Stimulated activated CD4-positive, alpha-beta T cell treated with anti-CD3 and anti-CD28 coated beads, Interleukin-2, amount 100 ng/mL, for 24 hours (primary cell): ENCODE results near the gene COL17A1.

Experiments used
- DNase-seq, 2 donors: peaks; one replicate each; pipeline ENCODE4 v3.0.0-alpha.2; 2020

The COL17A1 gene

DNA sequence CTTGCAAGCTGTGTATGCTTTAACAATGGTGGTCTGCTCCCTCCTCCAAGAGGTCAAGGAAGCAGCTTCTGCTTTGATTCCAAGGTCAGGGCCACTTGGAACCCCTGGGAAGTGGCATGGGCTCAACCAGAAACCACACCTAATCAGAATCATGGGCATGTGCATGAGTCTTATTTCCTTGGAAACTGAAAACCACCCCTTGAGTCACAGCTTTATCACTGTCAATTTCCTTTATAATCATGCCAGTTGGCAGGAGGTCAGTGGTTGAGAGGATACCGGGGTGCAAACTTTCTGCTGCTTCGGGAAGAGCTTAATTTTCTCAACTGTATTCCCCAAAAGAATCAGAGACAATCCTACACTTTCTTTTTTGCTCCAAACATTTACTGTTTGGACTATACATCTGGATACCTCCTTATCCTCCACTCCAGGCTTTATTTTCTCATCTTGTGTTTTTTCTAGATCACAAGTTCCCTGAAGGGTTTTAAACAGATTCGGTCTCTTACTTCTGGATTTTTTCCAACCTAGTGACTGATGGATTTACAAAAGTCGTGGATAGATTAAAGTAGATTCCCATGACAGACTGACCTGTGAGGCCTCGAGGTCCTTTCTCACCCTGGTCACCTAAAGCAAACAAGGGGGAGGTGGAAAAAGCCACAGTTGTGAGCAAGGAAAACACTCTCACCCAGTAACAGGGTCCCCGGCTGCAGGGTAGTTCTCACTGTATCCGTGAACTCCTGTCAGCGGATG, 36.0 kb downstream of the COL17A1 start:
- DNase-seq = no peak

DNA sequence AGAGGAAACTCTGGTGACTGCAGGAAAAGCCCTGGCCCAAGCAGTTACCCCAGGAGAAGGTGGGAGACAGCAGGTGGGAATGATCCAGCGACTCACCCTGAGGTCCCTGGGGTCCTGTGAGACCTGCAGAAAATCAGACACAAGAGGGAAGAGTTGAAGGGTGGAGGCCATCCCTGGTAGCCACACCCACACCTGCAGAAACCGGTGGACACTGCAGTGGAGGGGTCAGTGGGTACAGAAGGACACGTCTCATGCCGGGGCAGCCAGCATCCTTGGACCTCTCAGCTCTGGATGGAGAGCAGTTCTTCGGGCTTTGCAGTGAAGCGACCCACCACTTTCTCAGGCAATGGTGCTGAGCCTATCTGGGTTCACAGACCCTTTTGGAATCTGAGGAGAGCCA, 39.0 kb downstream of the COL17A1 start:
- DNase-seq = no peak

DNA sequence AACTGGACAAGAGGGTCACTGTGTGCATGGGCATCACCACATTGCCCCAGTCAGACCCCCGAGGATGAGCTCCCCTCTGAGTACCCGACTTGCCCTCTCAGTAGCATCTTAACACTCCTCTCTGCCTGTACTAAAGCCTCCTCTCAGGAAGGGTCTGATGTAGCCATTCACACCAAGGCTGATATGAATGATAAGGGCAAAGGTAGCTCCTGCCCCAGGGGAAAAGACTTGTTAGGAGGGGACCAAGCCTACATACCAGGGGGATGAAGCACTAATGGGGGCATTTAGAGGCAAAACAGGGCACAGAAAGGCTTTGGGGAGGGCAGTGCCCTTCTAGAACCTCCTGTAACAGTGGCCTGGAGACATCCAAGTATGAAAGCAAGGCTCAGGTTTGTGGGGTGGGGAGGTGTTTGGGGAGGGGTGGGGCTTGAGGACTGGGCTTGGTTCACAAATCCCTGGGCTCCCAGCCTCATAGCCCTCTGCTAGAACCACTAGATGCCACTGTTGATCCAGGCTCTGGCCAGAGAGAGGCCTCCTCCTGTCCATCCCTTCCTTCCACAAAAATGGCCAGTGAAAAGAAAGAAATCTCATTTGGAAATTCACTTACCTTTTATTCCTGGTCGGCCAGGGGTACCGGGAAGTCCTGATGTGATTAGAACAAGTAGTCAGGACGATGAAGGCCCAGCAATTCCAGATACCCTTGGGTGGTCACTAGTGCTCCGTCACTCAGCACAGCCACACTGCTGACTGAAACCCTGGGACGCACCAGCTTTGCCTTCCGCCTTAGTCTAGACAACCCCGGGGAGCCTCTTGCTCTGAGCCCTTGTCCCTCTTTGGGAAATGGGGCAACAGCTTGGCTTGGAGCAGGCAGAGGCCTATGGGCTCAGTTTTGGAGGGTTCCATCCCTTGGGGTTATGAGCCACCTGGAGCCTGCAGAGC, 40.3 kb downstream of the COL17A1 start:
- DNase-seq = no peak

DNA sequence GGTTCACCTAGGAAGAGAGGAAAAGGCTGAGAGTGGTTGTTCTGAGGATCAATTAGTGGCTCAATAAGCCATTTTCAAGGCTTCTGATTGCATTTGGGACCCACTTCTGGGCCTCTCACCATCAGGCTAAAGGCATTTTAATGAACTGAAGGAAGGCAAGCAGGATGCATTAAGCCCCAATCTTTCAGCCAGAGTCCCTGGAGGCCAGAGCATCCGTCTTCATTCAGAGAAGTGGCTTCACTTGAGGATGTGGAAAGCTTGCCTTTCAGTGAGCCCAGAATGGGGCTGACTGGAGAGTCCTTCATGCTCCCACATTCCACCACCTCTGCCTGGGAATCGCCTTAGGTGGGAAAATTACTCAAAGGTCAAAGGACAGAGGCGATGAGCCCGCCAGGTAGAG, 41.8 kb downstream of the COL17A1 start:
- no peak for DNase-seq

DNA sequence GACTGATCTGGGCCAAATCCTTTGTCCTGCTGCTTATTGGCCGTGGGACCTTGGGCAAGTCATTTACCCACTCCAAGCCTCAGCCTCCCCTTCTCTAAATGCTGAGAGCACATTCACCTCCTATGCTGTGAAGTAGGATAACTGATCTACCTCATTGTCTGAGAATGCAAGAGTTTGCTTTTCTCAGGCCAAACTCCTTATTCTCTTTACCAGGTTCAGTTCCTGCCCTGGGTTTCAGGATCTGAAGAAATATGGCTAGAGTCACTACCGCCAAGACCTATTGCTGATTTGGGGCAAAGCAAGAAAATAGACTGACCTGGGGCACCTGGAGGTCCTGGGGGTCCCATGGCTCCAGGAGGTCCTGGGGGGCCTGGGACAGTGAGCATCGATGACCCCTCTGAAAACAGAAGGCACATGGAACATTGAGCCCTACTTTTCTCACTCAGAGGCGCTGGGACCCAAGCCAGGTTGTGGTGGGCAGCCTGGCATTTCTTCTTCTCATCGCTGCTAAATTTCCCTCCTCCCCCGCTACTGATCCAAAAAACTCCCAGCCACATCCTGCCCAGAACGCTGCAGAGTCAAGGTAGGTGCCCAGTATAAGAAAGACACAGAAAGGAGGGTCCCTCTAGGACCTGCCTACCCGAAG, 42.4 kb downstream of the COL17A1 start:
- no peak for DNase-seq

DNA sequence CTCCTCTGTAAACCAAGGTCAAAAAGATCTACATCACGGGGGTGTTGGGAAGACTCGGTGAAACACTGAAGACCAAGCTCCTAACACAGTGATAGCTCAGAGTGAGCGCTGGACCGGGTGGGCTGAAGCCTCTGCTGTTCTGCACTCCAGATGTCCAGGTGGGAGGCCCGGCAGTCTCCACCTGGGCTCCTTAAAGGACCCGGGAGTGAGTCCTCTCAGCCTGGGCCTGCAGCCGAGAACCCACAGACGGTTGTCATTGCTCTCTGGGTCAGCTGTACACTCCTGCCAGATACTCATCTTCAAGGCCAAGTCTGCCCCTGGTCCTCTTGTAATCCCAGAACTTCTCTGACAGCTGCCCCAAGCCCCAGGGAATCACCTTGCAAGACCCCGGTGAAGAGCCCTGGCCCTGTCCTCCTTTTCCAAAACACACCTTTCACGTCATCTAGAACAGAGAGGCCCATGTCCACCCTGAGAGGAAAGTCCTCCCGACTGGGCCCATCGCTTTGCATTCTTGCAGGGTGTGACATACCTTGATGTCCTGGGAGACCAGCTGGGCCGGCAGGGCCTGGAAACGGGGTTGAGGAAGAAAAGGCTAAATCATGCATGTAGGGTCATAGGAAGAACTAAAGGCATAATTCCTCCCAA, 43.7 kb downstream of the COL17A1 start:
- DNase-seq = no peak

DNA sequence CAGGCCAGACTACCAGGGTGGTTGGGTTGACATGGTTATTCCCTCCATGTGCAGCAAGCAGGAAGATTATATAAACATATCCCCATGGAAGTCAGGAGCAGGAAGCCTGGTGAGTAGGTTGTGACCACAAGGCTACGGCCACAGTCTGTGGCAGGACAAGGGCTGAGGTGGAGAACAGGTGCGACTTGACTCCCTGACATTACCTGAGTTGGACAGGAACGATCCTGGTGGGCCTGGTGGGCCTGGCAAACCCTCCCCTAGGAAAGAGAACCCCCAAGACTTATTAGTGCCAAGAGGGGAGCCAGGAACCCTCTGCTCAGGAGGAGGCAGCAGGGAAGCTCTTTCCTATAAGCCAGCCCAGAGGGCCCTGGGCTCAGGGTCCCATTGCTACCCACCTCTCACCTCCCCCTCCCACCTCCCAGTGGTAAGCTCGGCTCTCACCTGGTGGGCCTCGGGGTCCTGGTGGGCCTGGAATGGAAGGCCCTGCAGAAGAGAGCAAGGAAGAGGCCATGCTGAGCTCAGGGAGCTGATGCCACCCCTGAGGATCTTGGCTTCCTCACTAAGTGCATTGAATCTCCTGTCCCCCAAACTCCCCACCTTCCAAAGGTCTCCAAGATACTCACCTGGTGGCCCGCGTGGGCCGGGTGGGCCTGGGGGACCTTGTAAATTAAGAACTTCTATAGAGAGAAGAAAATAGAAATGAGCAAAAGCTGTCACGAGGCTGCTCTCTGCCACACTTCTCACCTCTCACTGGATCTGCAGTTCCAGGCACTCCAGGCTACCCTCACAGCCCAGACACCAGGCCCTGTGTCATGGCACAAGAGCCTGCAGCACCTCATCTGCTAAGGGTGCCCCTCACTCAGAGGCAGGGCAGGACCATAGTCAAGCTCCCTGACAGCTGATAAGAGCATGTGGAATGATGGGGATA, 44.6 kb downstream of the COL17A1 start:
- no peak for DNase-seq

DNA sequence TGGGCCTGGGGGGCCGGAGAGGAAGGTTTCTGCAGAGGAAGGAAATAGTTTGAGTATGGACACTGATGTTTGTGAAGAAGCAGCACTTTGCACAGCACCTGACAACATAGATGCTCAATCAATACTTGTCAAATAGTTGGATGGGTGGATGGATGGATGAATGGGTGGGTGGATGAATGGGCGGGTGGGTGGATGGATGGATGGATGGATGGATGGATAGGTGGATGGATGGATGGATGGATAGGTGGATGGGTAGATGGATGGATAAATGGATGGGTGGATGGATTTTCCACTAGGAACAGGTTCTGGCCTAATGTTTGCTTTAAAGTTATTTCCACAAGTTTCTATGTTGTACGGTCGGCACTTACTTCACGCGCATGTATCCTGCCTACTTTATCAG, 45.3 kb downstream of the COL17A1 start:
- DNase-seq = peak in 1 of 2 donors; percentile 1

DNA sequence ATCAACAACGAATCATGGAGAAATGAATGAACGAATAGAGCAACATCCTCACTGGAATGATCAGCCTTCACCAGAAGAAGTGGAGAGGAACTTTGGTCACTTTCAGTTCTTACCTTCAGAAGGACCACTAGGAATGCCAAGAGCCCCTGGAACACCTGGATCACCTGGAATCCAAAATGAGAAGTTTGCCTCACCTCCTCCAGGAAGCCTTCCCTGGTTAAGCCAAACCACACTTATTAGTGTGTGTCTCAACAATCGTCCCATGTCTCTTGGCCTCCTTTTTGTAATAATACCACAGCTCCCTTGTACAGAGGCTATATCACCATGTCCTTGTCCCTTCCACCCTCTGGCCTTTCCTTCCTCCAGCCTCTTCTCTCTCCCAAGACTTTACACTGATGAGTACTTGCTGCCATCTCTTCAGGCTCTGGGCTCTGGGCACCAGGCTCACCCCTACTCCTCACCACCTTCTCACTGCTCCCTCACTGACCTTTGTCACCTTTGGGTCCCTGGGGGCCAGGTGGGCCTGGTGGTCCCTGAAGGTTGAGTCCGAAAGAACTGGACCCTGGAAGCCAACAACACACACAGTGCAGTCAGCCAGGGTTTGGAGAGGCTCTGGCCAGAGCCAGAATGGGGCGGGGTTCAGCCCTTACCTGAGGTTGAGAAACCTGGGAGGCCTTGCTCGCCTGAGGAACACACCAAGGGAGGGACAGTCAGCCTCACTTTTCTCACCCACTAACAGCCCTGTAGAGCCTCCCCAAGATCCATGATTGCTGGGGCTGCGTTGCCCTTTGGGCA, 46.5 kb downstream of the COL17A1 start:
- DNase-seq = no peak

DNA sequence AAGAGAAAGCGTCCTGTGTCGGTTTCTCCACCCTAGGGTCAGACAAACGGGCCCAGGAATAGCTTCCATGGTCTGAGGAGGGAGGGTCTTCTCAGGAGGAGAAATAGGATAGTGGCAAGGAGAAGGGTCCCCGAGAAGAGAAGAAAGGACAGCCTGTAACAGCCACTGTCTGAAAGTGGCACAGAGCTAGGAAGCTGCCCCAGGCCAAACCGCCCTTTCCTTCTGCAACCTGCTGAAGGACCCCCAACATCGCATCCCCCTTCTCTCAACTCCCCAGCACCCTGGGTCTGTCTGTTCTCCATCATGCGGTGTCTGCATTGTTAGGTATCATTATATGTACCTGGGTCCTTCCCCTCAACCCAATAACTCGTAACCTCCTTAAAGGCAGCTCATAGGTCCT, 47.1 kb downstream of the COL17A1 start:
- DNase-seq = no peak

DNA sequence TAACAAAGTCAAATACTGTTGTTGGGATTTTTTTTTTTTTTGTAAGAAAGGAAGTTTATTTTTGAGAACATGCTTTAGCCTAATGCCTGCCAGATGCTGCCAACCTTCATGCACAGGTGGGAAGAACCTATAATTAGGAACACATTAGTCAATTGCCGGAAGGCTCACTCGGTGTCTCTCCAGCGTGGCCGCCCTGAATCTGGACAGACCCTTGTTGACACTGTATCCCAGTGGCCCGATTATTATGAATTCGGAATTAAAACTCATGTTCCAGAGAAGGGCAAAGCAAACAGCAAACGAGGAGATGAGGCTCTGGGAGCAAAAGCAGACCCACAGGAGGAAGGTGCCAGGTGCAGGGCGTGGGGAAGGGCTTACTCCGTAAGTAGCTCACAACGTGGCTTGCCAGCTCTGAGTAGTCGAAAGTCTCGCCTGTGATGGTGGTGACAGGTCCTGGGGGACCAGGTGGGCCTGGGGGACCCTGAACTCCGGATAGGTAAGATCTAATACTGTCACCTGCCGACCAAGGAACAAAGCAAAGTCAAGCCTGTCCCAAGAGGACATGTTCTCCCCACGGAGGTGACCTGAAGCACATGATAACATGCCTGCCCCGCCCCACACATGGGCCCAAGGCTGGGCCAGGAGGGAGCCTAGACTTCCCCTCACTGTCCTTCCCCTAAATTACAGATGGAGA, 48.3 kb downstream of the COL17A1 start:
- DNase-seq = no peak

DNA sequence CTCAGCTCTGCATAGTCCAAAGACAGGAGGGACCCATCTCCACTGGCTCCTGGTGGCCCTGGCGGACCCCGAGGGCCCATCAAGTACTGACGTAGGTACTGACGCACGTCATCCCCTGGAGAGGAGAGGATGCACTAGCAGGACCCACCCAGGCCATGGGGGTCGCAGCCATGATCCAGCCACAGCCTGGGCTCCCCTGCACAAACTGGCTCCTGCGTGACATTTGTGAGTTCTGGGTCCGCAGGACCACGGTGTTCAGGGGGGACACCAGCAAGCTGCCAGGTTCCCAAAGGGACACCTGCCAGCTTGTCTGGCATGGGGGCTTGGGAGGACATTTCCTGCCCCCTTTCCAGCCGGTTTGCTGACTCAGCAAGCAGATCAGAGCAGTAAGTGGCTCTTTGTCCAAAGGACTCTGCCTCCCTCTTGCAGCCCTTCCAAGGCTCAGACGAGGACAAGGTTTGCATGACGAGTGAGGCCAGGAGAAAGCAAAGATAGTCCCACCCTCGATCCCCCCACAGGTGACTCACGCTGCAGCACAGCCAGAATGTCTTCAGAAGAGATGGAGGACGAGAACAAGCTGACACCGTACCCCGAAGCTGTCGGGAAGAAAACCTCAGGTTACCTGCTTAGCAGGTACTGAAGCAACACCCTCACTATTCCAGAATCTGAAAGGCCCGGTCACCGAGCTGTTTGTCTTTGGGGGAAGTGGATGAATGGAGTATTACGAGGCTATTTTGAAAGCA, 49.0 kb downstream of the COL17A1 start:
- no peak for DNase-seq

DNA sequence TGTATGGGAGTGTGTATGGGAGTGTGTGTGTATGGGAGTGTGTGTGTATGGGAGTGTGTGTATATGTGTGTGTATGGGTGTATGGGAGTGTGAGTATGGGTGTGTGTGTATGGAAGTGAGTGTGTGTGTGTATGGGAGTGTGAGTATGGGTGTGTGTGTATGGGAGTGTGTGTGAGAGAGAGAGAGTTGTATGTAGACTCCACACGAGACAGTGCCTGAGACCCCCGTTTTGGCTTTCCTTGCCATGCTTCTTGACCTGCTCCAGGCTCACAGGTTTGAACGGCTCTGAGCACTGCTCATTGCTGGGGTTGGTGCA, 49.7 kb downstream of the COL17A1 start:
- DNase-seq = no peak

DNA sequence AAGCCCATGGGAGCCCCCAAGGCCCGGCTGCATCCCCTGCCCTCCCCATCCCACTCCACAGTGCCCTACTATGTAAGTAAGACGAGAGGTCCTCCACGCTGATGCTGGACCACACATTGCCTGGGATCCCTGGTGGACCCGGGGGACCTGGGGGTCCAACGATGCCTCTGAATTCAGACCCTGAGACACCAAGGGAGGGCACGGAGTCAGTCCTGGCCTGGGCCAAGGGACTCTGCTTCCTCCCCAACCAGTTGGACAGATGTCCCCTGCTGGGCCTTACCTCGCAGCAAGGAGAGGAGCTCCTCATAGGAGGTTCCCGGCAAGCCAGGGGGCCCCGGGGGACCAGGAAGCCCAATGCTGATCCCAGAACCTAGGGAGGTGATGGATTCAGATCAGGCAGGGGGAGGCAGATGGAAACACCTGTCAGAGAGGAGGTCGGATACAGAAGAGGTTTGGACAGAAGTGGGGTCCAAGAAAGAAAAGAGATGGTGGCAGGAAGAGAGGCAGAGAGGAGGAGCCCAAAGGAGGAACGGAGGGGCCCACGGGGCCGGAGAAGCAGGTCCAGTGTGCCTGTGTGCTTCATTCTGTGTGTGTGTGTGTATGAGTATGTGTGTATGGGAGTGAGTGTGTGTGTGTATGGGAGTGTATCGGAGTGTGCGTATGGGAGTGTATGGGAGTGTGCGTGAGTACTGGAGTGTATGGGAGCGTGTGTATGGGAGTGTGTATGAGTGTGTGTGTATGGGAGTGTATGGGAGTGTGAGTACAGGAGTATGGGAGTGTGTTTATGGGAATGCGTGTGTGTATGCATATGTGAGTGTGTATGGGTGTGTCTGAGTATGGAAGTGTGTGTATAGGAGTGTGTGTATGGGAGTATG, 50.2 kb downstream of the COL17A1 start:
- DNase-seq = no peak

DNA sequence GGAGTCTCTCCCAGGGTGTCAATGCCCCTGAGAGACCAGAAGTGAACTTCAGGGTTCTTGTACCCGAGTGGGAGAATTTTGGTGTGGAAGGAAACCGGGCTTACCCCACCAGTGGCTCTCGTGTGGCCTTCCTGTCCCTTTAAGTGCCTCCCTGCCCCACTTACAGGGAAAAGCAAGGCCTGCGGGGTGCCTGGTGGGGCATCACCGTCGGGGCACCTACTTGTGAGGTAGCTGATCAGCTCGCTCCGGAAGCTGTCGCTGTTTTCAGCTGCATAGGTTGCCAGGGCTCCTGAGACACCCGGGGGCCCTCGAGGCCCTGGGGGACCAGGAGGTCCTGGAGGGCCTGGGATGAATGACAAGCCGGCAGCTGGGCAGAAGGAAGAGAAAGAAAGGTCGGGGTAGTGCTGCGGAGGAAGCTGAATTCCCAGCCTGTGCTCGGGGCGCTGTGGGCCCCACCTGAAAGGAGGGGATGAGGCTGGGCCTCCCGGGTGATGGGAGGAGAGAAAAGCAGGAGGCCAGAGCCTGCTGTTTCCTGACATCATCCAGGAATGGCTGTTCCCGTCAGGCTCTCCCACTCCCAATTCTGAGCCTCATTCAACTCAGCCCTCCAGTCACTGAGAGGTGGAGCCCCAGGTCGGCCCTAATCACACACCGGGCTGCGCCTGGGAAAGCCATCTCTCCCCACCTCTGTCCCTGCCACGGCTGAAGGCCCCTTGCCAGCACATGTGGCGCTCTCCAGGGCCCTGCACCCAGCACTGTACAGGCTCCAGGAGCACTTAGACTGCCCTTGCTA, 51.1 kb downstream of the COL17A1 start:
- DNase-seq = no peak

DNA sequence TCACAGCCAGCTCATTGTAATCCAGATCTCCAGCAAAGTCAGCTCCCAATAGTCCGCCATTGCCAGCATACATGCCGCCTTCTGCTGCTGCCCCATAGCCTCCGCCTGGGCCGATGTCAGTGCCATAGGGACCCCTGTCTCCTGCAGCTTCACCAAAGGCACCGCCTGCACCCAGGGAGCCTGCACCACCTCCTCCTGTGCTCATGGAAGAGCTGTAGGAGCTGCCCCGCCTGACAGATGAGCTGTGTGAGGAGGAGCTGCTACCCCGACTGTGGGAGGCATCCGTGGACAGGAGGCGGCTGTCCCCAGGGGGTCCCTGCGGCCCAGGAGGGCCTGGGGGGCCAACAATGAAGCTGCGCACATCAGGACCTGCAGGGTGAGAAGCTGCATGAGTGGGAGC, 51.7 kb downstream of the COL17A1 start:
- no peak for DNase-seq

DNA sequence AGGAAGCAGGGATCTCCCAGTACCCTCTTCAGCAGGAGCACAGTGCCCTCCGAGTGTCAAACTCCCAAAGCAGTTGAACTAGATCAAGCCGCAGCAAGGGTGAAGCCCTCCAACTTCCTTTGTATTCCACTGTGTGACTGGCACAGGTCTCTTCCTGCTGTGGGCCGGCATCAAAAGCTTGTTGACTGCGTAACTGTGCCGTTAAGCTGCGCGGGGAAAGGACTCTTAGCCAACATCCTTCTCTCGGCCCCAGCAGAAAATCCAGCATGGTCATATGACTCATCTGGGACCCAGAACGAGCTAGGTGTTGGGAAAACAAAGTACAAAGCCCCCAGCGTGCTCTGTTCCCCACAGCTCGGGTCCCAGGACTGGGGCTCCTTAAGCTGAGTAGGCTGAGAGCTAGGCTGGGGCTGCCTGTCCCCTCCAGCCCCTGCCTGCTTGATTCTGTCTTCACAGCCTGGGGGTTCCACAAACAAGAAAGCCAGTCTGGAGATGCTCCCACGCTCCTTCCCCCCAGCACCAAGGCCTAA, 52.2 kb downstream of the COL17A1 start:
- DNase-seq = no peak
